Naive thymus-derived CD4-positive, alpha-beta T cell (primary cell): ENCODE results near the gene RBM34. TPM values are rescaled to one million over a fixed set of nuclear protein-coding genes. Genes with fewer than 3 reads are reported as not detected.
"Not testable (repeated sequence)": the region's sequence is repeated elsewhere in the genome, so short reads cannot be mapped to it uniquely, and the experiment has no call there.

Experiments
- ATAC-seq: fragments of 150-1000 bp; cut with Tn5 transposase; 2 replicates; pipeline ENCODE4 v1.10.0; 2021; ENCODE audit warnings: mild to moderate bottlenecking, moderate library complexity
- CTCF ChIA-PET: fragments of 350-600 bp; sonication (Branson Sonifier 250); formaldehyde crosslinking; loops from one replicate; lab custom pipeline; 2021; ENCODE audit warnings: antibody characterized with exemption; lab: Charles Lee
- POLR2A ChIA-PET: fragments of 350-600 bp; sonication (Branson Sonifier 250); formaldehyde crosslinking; loops from one replicate; lab custom pipeline; 2021; ENCODE audit warnings: antibody characterized with exemption, inconsistent platforms; lab: Charles Lee
- DNase-seq, 9 donors: peaks; one replicate each; pipeline versions ENCODE4 v3.0.0 to v3.0.0-alpha.2; 2020 to 2022; ENCODE audit warnings: mixed read lengths in 1 of 9
- H3K27ac ChIP-seq: one replicate; pipeline ENCODE4 v1.7.0; 2013; ENCODE audit warnings: mild to moderate bottlenecking, low read depth, low read length, moderate library complexity
- H3K27me3 ChIP-seq, 2 donors: one replicate each; pipeline ENCODE4 v1.7.0; 2013; ENCODE audit warnings: low read length in 2 of 2, mild to moderate bottlenecking in 2 of 2, moderate library complexity in 2 of 2; ENCODE audit not compliant: control insufficient read depth in 2 of 2, insufficient read depth in 2 of 2
- H3K36me3 ChIP-seq, 3 experiments: 1 replicate in 2 of 3; 2 replicates in 1 of 3; pipeline ENCODE4 v1.7.0; 2013; ENCODE audit warnings: low read length in 3 of 3, mild to moderate bottlenecking in 3 of 3, moderate library complexity in 1 of 3; ENCODE audit not compliant: insufficient read depth in 3 of 3, control insufficient read depth in 2 of 3
- H3K4me1 ChIP-seq, 2 donors: one replicate each; pipeline ENCODE4 v1.7.0; 2013; ENCODE audit warnings: low read length in 2 of 2, mild to moderate bottlenecking in 2 of 2, moderate library complexity in 1 of 2; ENCODE audit not compliant: control insufficient read depth in 2 of 2, insufficient read depth in 2 of 2
- H3K4me3 ChIP-seq: 2 replicates; pipeline ENCODE4 v1.7.0; 2013; ENCODE audit warnings: mild to moderate bottlenecking, low read length
- H3K9me3 ChIP-seq, 3 experiments: 1 replicate in 2 of 3; 2 replicates in 1 of 3; pipeline ENCODE4 v1.7.0; 2013; ENCODE audit warnings: low read length in 3 of 3; ENCODE audit not compliant: control insufficient read depth in 2 of 3
- H3K27ac Mint-ChIP-seq, 9 donors: one replicate each; pipeline ENCODE4 v1.8.0; 2020 to 2022; ENCODE audit warnings: mixed read lengths in 9 of 9, mild to moderate bottlenecking in 8 of 9, moderate library complexity in 5 of 9, inconsistent platforms in 2 of 9
- H3K27me3 Mint-ChIP-seq, 5 donors: one replicate each; pipeline ENCODE4 v1.8.0; 2021 to 2022; ENCODE audit warnings: mixed read lengths in 5 of 5, mild to moderate bottlenecking in 1 of 5
- H3K36me3 Mint-ChIP-seq, 5 donors: one replicate each; pipeline ENCODE4 v1.8.0; 2020 to 2022; ENCODE audit warnings: mixed read lengths in 5 of 5, mild to moderate bottlenecking in 3 of 5, inconsistent platforms in 1 of 5
- H3K4me1 Mint-ChIP-seq, 7 donors: one replicate each; pipeline ENCODE4 v1.8.0; 2020 to 2022; ENCODE audit warnings: mixed read lengths in 7 of 7, mild to moderate bottlenecking in 3 of 7, inconsistent platforms in 1 of 7
- H3K4me3 Mint-ChIP-seq, 10 donors: one replicate each; pipeline ENCODE4 v1.8.0; 2020 to 2022; ENCODE audit warnings: mild to moderate bottlenecking in 10 of 10, mixed read lengths in 10 of 10, moderate library complexity in 6 of 10, inconsistent platforms in 2 of 10
- H3K9me3 Mint-ChIP-seq, 11 donors: one replicate each; pipeline ENCODE4 v1.8.0; 2020 to 2022; ENCODE audit warnings: mixed read lengths in 11 of 11, mild to moderate bottlenecking in 4 of 11, inconsistent platforms in 1 of 11, moderate library complexity in 1 of 11
- intact Hi-C, 2 donors: fragments of 100-400 bp; cut with micrococcal nuclease; formaldehyde crosslinking; loops; one replicate each; pipeline ENCODE4 v1.15.1; 2023
- polyA plus RNA-seq, 2 donors: library from polyadenylated mRNA; unstranded; fragments of 300-500 nt; fragmentation: Illumina TruSeq; gene quantifications; one replicate each; pipeline ENCODE4 v1.2.3, GENCODE V29; 2021
- total RNA-seq, 6 experiments: library from RNA in 5 of 6; stranded (reverse) in 5 of 6; gene quantifications; 1 replicate in 5 of 6; 2 replicates in 1 of 6; pipeline ENCODE4 v1.2.3 and lab custom pipeline; 2021 to 2026

The RBM34 gene
- total and polyA plus RNA-seq, 7 experiments from 2014 or later = 65.0 to 171 (median 129) TPM

GRCh38 chr1:235202447-235202846, 41.4 kb upstream of the RBM34 start:
- H3K4me1 ChIP-seq = peaks cover 0 to 12% of the 10 kb centered on the region in 2 donors
- Mint-ChIP-seq H3K27ac (peak overlapping the region in 1 of 9 donors; percentile 44), H3K36me3 (peaks cover 0 to 13% (median 3%) of the 10 kb centered on the region in 5 donors), H3K4me1 (peaks cover 19 to 41% (median 35%) of the 10 kb centered on the region in 7 donors)
- POLR2A ChIA-PET = interaction anchor here (0.7 to 1.3 kb wide), 2 partner anchors 17 to 80 kb away, joined by 3 read pairs; no protein-coding TSS in a partner anchor
- H3K27me3 ChIP-seq, DNase-seq, CTCF ChIA-PET, H3K36me3 ChIP-seq, H3K9me3 Mint-ChIP-seq, H3K27ac ChIP-seq, H3K4me3 Mint-ChIP-seq, H3K9me3 ChIP-seq, H3K4me3 ChIP-seq, ATAC-seq, H3K27me3 Mint-ChIP-seq: not testable (repeated sequence)
- intact Hi-C loops = loop anchor here in 1 of 2 donors (2.0 kb wide), 1 partner anchor 14 kb away; no protein-coding TSS in a partner anchor

- intact Hi-C loops = no loop called here
- H3K4me1 ChIP-seq = no peaks in the 10 kb centered on the region
- H3K27me3 Mint-ChIP-seq = no peaks in the 10 kb centered on the region
- H3K4me3 Mint-ChIP-seq = no peak overlapping the region
- no peaks in the 10 kb centered on the region for H3K9me3 ChIP-seq
- ChIA-PET CTCF (interaction anchor here (0.5 kb wide), 1 partner anchor 174 kb away, joined by 4 read pairs; no protein-coding TSS in a partner anchor), POLR2A (no interaction called here)
- no peaks in the 10 kb centered on the region for H3K9me3 Mint-ChIP-seq
- H3K4me3 ChIP-seq = no peak overlapping the region
- no peak overlapping the region for H3K27ac ChIP-seq
- peaks cover 0 to 13% (median 9%) of the 10 kb centered on the region in 7 donors for H3K4me1 Mint-ChIP-seq
- DNase-seq = no peak
- peaks cover 0 to 9% (median 3%) of the 10 kb centered on the region in 5 donors for H3K36me3 Mint-ChIP-seq
- peaks cover 0 to 16% (median 0%) of the 10 kb centered on the region in 3 experiments for H3K36me3 ChIP-seq
- ATAC-seq = no peak
- H3K27ac Mint-ChIP-seq = peak overlapping the region in 3 of 9 donors; percentile 9 to 71 (median 33)
- H3K27me3 ChIP-seq = no peaks in the 10 kb centered on the region
Measured at GRCh38 chr1:235199441-235199840, 38.4 kb upstream of the RBM34 start.

GRCh38 chr1:235190431-235190830, 29.4 kb upstream of the RBM34 start:
- ATAC-seq (no peak), DNase-seq (no peak)
- intact Hi-C loops = no loop called here
- no peaks in the 10 kb centered on the region for H3K9me3 ChIP-seq
- POLR2A ChIA-PET = interaction anchor here (0.7 kb wide), 1 partner anchor 84 kb away, joined by 3 read pairs; no protein-coding TSS in a partner anchor
- CTCF ChIA-PET = no interaction called here
- H3K27ac ChIP-seq = no peak overlapping the region
- Mint-ChIP-seq H3K4me3 (no peak overlapping the region), H3K27ac (peak overlapping the region in 5 of 9 donors; percentile 19 to 78 (median 36)), H3K36me3 (peaks cover 0 to 34% (median 21%) of the 10 kb centered on the region in 5 donors), H3K27me3 (no peaks in the 10 kb centered on the region), H3K4me1 (peaks cover 4 to 24% (median 15%) of the 10 kb centered on the region in 7 donors), H3K9me3 (peaks cover 0 to 1% (median 0%) of the 10 kb centered on the region in 11 donors)
- H3K36me3 ChIP-seq = peaks cover 0 to 57% (median 4%) of the 10 kb centered on the region in 3 experiments
- H3K4me3 ChIP-seq = no peak overlapping the region
- H3K27me3 ChIP-seq = no peaks in the 10 kb centered on the region
- no peaks in the 10 kb centered on the region for H3K4me1 ChIP-seq

- Histone ChIP-seq H3K9me3 (no peaks in the 10 kb centered on the region), H3K4me3 (no peak overlapping the region), H3K27me3 (no peaks in the 10 kb centered on the region), H3K27ac (no peak overlapping the region), H3K36me3 (peaks cover 0 to 42% (median 0%) of the 10 kb centered on the region in 3 experiments), H3K4me1 (no peaks in the 10 kb centered on the region)
- ChIA-PET POLR2A (interaction anchor here (0.8 kb wide), 1 partner anchor 512 kb away, joined by 3 read pairs; no protein-coding TSS in a partner anchor), CTCF (interaction anchor here (0.6 kb wide), 1 partner anchor 32 kb away, joined by 3 read pairs; no protein-coding TSS in a partner anchor)
- Mint-ChIP-seq H3K9me3 (peaks cover 0 to 2% (median 0%) of the 10 kb centered on the region in 11 donors), H3K27ac (peak overlapping the region in 3 of 9 donors; percentile 14 to 73 (median 34)), H3K4me3 (no peak overlapping the region), H3K4me1 (peaks cover 3 to 32% (median 22%) of the 10 kb centered on the region in 7 donors), H3K27me3 (no peaks in the 10 kb centered on the region), H3K36me3 (peaks cover 3 to 33% (median 19%) of the 10 kb centered on the region in 5 donors)
- DNase-seq (no peak), ATAC-seq (no peak)
- intact Hi-C loops = no loop called here
Measured at GRCh38 chr1:235187316-235187715, 26.3 kb upstream of the RBM34 start.

- Histone ChIP-seq H3K9me3 (no peaks in the 10 kb centered on the region), H3K27me3 (no peaks in the 10 kb centered on the region), H3K4me3 (no peak overlapping the region), H3K4me1 (no peaks in the 10 kb centered on the region), H3K27ac (no peak overlapping the region), H3K36me3 (peaks cover 0 to 49% (median 6%) of the 10 kb centered on the region in 3 experiments)
- Mint-ChIP-seq H3K4me1 (peaks cover 2 to 25% (median 14%) of the 10 kb centered on the region in 7 donors), H3K27me3 (no peaks in the 10 kb centered on the region), H3K36me3 (peaks cover 6 to 37% (median 18%) of the 10 kb centered on the region in 5 donors), H3K4me3 (no peak overlapping the region), H3K27ac (peak overlapping the region in 8 of 9 donors; percentile 3 to 66 (median 38)), H3K9me3 (peaks cover 0 to 2% (median 0%) of the 10 kb centered on the region in 11 donors)
- POLR2A ChIA-PET = no interaction called here
- DNase-seq (no peak), ATAC-seq (no peak)
- CTCF ChIA-PET = no interaction called here
- intact Hi-C loops = no loop called here
Measured at GRCh38 chr1:235181561-235182245, 20.7 kb upstream of the RBM34 start.

GRCh38 chr1:235180916-235181460, 19.9 kb upstream of the RBM34 start:
- Mint-ChIP-seq H3K4me1 (peaks cover 2 to 25% (median 14%) of the 10 kb centered on the region in 7 donors), H3K27ac (peak overlapping the region in 2 of 9 donors; percentile 40 to 54), H3K4me3 (no peak overlapping the region), H3K27me3 (no peaks in the 10 kb centered on the region), H3K9me3 (peaks cover 0 to 2% (median 0%) of the 10 kb centered on the region in 11 donors), H3K36me3 (peaks cover 6 to 40% (median 18%) of the 10 kb centered on the region in 5 donors)
- no peaks in the 10 kb centered on the region for H3K4me1 ChIP-seq
- no peaks in the 10 kb centered on the region for H3K9me3 ChIP-seq
- no peak for ATAC-seq
- H3K4me3 ChIP-seq = no peak overlapping the region
- intact Hi-C loops = no loop called here
- peaks cover 0 to 54% (median 6%) of the 10 kb centered on the region in 3 experiments for H3K36me3 ChIP-seq
- no peaks in the 10 kb centered on the region for H3K27me3 ChIP-seq
- CTCF ChIA-PET = no interaction called here
- no peak for DNase-seq
- H3K27ac ChIP-seq = no peak overlapping the region
- POLR2A ChIA-PET = interaction anchor here (0.5 to 1.4 kb wide), 3 partner anchors 19 to 41 kb away, joined by 3 to 7 read pairs (median 3); partner anchors contain the start of gene RBM34
